ENCODE data around the gene CCDC120.

Gene CCDC120, protein sequence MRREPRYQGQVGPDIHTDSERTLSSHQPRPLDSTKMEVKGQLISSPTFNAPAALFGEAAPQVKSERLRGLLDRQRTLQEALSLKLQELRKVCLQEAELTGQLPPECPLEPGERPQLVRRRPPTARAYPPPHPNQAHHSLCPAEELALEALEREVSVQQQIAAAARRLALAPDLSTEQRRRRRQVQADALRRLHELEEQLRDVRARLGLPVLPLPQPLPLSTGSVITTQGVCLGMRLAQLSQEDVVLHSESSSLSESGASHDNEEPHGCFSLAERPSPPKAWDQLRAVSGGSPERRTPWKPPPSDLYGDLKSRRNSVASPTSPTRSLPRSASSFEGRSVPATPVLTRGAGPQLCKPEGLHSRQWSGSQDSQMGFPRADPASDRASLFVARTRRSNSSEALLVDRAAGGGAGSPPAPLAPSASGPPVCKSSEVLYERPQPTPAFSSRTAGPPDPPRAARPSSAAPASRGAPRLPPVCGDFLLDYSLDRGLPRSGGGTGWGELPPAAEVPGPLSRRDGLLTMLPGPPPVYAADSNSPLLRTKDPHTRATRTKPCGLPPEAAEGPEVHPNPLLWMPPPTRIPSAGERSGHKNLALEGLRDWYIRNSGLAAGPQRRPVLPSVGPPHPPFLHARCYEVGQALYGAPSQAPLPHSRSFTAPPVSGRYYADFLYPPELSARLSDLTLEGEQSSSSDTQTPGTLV

DNA sequence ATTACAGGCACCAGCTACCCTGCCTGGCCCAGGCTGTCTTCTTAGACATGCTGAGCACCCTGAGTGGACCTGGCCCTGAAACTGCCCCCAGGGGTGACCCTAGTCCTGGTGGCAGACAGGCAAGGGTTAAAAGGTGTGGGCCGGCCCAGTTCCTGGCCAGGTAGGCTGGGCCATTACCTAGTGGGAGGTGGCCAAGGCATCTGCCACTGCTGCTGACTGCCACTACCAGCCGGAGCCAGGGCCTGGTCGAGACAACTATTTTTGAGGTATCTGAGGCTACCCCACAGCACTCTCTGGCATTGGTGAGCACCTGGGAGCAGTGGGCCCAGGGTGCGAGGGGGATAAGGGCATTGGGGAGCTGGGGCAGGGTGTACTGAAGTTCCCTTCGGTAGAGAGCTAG is at the start of gene CCDC120:
Gene CCDC120 (plus strand): TSS at position 206 of the 400 bp plus-strand sequence. CDS start 3,043 bp downstream, outside the sequence.
- DNase-seq: peak; percentile 20

DNA sequence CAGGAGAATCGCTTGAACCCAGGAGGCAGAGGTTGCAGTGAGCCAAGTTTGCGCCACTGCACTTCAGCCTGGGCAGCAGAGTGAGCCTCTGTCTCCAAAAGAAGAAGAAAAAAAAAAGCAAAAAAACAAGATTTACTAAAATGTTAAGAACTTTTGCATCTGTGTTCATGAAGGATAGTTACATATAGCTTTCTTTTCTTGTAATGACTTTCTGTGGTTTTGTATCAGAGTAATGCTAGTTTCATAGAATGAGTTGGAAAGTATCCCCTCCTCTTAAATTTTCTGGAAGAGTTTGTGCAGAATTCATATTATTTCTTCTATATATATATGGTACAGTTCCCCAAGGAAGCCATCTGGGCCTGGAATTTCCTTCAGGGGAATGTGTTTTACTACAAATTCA is 39.7 kb upstream of the CCDC120 start:
- DNase-seq: no peak

DNA sequence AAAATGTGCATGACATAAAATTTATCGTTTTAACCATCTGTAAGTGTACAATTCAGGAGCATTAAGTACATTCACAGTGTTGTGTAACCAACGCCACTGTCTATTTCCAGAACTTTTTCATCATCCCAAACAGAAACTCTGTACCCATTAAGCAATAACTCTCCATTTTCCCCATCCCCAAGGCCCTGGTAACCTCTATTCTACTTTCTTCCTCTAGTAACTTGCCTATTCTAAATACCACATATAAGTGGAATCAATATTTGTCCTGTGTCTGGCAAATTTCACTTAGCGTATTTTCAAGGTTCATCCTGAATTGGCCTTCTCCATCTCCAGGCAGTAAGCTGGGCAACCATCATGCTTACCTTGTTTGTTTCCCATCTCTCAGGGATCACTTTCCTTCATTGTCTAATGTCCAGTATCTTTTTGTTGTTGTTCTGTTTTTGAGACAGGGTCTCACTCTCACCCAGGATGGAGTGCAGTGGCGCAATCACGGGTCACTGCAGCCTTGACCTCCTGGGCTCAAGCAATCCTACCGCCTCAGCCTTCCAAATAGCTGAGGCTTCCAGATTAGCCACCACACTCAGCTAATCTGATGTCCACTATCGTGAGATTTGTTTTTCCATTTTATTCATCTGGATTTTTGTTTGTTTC is 39.1 kb upstream of the CCDC120 start:
- DNase-seq: no peak

DNA sequence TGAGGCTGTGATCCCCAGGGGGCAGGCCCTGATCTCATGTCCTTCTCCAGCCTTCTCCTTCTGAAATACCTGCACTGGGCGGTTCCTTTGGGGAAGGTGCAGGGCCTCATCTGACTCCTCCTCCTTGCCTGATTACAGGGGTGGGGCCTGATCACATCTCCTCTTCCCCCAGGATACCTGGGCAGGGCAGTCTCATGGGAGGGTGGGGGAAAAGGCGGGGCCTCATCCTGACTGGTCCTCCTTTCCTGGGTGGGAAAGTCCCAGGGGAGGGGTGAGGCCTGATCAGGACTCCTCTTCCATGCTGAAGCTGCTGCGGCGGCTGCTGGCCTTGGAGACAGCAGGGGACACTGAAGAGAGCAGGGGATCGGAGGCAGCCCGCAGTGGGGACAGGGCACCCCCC is 28.9 kb upstream of the CCDC120 start:
- DNase-seq: peak; percentile 16

DNA sequence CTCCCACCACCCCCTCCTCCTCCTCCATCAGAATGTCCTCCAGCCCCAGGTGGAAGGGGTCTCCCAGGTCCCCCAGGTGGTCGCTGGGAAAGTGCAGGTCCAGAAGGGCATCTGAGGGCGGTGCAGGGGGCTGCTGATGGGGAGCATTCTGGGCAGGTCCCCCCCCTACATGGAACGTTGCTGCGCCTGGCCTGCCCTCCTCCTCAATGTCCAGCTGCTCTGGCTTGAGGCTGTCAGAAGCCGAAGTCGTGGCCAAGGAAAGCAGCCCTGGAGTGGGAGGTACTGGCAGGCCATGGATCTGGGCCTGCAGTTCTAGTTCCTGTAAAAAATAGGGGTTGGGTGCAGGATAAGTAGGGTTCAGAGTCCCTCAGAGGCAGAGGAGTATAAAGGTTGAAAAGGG is 28.5 kb upstream of the CCDC120 start:
- DNase-seq: no peak

DNA sequence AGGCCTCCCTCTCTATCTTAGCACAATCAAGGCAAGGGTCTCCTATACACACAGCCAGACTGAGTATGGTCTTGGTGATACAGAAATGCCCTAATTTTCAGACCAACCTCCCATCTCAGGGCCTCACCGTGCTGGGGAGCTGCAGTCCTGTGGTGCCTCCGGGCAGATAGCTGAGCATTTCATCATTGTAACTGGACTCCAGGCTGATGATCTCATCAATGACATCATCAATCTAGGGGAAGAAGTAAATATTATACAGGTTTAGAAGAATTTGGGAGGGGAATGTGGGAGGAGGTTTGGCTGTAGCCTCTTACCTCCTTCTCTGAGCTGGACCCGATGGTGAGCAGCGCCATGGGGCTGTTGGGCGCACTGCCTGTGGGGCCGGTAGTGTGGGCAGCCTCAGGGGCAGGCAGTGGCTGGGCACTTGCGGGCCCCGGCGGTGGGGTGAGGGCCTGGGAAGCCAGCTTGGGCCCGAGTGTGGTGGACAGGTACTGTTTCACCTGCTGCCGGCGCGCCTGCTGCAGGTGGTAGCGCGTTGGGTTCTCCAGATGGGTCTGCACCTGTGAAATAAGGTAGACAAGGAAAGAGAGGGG is 20.8 kb upstream of the CCDC120 start:
- DNase-seq: peak; percentile 19

DNA sequence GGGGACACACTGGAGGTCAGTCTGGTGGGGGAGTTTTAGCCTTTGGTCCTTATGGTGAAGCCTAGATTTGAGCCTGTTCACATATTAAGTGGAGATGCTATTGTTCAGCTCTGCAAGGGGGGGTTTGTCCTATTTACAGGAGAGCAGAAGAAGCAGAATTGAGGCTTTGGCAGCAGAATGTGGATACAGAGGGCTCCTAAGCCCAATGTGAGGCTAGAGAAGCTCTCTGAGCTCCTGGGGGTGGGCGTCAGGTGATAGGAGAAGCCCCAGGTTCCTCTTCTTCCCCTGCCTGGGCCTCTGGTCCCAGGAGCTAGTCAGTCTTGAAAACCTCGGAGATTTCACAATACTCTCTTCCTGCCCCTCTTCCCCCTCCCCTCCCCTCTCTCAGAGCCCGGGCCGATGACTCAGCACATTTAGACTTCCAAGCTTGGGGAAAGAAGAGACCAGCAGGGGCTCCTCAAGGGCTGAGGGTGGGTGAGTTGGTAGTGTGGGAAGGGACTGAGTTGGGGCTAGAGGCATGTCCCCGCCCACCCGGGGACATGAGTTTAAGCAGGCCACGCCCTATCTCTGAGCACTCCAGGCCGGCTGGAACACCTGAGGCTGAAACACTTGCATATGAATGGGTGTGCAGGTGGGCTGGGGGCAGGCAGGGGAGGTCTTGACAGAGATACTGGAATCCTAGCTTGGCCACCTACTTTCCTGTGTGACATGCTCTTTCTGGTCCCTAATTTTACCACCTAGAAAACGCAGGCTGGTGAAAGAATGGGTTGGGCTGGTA is 19.0 kb upstream of the CCDC120 start:
- peak; percentile 85 for DNase-seq

DNA sequence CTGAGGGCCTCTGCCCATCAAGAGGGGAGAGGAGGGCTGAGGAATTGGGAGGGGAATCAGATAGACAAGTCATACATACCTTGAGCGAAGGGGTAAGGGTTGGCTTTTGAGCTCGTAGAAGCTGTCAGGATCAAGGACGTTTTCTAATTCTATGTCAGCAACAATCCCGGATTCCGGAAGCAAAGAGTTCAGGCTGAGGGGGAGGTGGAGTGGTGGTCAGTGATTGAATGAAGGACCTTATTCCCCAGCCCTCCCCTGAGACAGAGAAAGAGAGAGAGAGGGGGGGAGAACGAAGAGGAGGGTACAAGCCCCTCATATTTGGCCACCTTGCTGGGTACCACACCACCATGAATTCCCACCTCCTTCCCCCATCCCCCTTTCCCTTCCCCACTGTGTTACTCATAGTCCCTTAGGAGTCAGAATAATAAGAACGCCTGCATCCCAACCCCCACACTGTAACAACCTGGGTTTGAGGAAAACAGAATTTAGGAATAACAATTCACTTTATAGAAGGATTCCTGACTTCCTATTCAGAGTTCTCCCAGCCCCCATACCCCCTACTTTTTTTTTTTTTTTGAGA is 18.3 kb upstream of the CCDC120 start:
- DNase-seq: no peak

DNA sequence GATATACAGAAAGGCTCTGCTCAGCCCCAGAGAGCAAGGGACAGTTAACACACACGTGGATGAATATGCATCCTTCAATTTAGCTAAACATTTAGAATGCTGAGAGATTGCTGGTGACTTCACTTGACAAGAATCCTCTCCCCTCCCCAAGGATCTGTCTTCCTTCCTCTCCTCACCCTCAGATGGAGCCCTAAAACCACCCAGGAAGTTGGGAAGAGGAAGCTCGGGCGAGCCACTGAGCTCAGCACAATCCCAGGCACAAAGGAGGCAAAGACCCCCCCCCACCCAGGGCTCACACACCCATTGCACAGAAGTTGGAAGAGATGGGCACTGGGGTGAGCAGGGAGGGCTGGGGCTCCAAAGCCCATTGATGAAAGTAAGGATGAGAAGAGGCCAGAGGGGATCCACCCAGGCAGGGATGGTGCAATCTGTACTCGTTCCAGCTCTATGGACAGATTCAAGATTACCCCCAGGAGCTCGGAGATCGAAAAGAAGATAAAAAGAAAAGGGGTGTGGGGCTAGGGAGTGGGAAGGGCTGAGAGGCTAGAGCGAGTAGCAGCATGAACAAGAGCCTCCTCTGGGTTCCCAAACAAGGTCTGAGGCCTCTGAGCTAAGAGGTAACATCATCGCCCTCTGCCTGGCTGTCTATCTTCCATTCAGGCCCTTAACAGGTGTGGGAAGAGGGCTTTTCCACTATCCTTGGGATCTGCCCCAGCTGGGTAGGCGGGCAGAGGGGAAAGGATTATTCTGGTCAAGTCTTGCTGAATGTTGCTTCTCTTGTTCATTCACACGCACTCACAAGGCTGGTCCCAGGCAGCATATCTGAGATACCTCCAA is 16.8 kb upstream of the CCDC120 start:
- DNase-seq: peak; percentile 62

DNA sequence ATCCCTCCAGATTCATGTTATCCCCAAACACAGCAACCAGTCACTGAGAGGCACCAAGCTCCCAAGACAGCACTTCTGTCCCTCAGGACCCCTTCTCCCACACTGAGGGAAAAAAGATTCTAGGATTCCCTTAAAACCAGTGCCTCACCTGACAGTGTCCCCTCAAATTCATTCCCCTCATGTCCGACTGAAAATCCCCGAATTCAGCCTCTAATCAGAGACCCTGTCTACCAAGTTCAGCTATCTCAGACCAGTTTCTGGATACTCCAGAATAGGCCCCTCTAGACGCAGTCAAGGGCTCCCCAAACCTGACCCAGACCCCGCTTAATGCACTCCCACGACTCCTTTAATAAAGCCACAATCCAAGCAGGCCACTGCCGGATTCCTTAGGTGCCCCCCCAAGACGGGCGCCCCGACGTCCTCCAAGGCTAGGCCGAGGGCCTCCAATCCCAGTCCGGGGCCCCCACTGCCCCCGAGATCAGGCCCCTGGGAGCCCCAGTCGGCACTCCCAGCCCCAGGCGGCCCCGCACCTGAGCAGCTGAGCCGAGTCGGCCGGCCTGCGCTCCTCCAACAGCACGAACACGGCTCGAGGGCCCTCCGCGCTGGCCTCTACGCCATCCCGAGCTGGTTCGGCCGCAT is 16.1 kb upstream of the CCDC120 start:
- DNase-seq: peak; percentile 50

DNA sequence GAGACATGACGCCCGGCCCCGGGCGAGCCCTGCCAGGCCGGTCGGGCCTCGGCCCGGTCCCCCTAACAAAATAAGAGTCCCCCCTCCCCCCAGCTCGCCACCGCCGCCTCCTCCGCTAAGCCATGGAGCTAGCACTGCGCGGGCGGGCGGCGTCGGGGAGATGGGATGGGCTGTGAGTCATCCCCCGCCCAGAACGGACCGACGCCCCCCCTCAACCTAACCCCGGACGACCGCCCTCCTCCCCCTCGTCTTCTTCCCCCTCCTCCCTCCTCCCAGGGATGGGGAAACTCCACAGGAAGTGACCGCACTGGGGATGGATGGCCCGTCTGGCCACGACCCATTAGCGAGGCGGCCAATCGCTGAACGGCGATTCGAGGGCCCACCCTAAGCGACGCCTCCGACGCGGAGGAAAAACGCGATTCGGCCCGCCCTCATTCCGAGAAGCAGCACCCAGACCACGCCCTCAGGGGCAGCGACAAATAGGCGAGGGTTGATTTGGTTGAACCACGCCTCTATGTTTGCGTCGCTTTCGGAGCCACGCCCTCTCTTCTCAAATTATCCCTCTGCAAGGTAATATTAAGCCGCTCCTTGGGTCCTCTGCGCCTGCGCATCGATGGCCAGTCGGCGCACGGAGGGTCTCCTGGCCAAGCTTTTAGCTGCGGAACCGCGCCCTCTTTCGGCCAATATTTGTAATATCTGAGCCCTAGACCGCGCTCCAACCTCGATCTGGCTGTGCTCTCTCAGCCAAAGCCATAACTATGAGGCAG is 15.4 kb upstream of the CCDC120 start, which contains the start of gene TFE3:
Gene TFE3 (minus strand): TSS at position 138 of the 767 bp plus-strand sequence. CDS start 131 bp downstream, at position 7.
- peak; percentile 99 for DNase-seq

DNA sequence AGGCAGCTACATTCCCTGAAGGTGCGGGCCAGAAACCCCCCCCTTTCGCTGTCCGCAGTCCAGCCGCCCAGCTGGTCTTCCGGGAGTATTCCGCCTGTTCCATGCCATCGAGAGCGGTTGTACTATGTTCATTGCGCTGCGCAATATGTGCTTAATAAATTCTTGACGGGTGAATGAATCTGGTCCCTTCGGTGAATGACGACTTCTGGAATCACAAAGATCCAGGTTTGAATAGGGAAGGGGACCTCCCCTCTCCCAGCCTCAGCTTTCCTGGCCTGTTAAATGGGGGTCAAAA is 14.9 kb upstream of the CCDC120 start:
- no peak for DNase-seq

DNA sequence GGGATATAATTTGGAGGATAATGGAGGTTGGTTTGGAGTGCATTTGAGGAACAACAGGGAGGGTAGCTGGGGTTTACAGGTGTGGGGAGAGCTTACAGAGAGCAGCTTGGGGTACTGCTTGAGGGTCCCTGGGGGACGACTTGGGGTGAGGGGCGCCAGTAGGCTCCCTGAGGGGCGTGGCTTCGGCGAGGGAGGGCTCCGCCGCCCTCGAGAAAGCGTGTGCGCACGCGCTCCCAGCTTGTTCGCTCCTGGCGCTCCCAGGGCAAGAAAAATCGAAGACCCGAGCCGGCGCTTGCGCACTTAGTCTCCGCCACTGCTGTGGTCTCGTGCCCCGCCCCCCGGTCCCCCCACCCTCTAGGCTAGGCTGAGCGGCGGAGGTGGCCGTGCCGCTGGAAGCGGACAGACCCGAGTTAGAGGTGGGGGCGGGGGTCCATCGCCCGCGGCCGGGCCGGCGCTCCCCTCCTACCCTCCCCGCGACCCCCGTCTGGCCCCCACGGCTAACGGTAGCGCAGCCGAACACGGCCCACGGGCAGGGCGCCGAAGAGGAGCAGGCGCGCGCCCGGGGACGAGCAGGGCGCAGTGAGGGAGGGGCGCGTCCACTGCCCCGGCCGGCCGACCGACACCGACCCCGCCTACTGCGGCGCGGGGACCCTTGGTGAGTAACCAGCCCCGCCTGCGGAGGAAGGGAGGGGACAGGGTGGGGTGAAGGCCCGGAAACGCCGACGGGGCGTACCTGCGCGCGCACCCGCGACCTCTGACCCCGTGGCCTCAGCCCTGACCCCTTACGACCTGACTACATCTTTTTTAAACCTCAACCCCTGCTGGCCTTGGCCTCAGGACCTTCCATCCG is 5.4 kb upstream of the CCDC120 start:
- DNase-seq: peak; percentile 79

DNA sequence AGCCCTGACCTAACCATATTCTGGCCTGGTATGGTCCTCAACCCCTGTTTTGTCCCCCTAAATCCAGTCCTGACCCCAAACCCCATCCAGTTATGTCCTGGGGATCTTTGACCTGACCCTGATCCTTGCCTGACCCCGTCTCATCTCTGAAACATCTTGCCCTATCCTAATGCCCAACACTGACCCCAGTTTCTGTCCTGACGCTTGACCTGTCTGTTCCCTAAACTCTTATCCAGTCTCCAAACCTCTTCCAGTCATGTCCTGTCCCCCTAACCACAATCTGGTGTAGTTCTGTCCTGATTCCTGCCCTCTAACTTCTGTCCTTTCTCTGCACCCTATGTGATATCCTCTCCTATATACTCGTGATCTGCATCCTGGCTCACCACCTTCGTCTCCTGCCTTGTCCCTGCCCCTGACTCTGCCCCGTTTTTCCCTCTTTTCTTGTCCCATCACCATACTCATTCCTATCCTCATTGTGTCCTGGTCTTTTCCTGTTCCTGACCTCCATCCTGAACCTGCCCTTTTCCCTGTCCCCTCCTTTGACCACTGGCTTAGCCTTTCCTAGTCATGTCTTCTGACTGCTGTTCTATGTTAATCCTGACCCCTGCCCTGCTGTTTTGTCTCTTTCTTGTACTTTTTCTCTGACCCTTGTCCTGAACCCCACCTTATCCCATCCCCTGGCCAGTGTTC is 4.6 kb upstream of the CCDC120 start:
- no peak for DNase-seq

DNA sequence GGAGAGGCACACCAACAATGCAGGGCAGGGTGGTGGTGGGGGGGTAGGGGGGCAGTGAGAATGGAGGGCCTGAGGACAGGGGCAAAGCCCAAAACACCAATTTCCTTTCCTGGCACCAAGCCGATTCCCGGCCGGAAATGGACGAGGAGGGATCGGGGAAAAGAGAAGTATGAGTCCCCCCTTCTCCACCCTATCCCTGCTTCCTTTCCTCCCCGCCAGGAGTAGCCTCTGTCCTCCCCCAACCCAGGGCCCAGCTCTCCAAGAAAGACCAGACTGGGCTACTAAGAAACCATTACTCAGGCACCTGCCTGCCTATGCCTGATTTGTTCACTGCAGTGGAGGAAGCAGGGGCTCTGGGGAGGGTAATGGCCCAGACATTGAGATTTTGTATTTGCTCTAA is 402 bp downstream of the CCDC120 start:
- DNase-seq: no peak

DNA sequence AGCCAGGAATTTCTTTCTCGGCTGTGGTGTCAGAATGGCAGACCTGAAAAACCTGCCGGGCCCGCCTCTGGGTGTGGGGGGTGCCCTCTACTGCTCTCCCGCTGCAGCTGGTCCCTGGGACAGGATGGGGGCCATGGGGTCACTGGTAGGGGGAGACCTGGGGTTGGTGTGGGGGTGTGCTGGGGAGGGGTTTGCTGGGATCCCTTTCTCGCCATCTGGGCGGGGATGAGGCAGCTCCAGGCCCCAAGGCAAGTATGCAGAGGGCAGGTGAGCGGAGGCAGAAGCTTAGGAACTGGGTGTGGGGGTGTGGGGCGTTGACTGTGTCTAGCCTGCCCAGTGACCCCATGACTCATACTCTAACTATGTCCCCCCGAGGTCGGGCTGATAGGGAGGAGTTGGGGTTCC is 884 bp downstream of the CCDC120 start:
- DNase-seq: no peak

DNA sequence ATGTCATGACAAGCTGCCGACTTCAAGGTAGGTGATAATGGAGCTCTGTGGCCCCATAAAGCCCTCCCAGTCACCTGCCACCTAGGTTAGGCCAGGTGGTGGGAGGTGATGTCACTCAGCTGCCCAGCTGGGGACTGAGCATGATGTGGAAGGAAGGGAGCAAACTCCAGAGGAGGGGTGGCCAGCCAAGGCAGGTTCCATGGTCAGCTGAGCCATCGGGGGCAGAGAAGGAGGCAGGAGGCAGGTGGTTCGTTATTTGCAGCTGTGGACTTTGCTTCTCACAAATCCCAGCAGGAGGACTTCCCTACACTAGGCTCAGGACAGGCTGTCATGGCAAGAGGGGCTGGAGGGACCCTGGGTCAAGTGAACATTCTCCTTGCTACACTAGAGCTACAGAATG is 2.1 kb downstream of the CCDC120 start:
- DNase-seq: peak; percentile 87

DNA sequence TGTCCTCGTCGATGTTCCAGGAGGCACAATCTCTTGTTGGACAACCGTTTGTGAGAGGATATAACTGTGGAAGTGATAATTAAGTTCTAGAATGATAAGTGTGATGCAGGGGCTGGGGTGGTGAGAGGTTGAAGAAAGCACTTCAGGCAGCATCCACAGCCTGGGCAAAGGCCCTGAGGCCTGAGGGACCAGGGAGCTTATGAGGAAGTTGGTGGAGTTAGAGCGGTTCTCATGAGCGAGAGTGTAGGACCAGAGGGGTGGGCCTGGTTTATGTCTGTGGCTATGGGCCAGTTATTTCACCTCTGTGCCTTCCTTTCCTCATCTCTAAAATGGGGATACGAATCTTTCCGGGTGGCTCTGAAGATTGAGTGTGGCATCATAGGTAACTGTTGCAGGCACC is 2.7 kb downstream of the CCDC120 start:
- DNase-seq: no peak

Measured in DMS53 (cell line).